ENCODE measurements around the gene PKIG. TPM values are rescaled to one million over a fixed set of nuclear protein-coding genes. Genes with fewer than 3 reads are reported as not detected.

PKIG gene
- total and polyA plus RNA-seq, 2 experiments from 2014 or later: 47.6 to 51.9 TPM

GRCh38 chr20:44664131-44664530, 81.8 kb downstream of the PKIG start:
- H3K79me2 ChIP-seq: no peaks in the 10 kb centered on the region
- no peak for DNase-seq (ENCODE audit: low spot score)
- H3K36me3 ChIP-seq (replicated peaks; ENCODE audit: insufficient read depth, low read depth): no peaks in the 10 kb centered on the region
- no peaks in the 10 kb centered on the region for H3K27me3 ChIP-seq
- no peak for TF ChIP-seq EZH2phosphoT487 (IDR thresholded peaks at IDR 0.05; ENCODE audit: low read depth, severe bottlenecking, unreplicated experiment)
- TF ChIP-seq EZH2 (IDR thresholded peaks at IDR 0.05; ENCODE audit: borderline replicate concordance): no peak
- no peak for TF ChIP-seq CTCF (IDR thresholded peaks at IDR 0.05; ENCODE audit: poor library complexity)
- no peak overlapping the region for H3K4me2 ChIP-seq
- H3K4me1 ChIP-seq (ENCODE audit: insufficient read depth): no peaks in the 10 kb centered on the region
- H3K9me3 ChIP-seq (ENCODE audit: low read depth): no peaks in the 10 kb centered on the region
- no peak overlapping the region for H3K27ac ChIP-seq
- H3K4me3 ChIP-seq: no peak overlapping the region
- no peaks in the 10 kb centered on the region for H4K20me1 ChIP-seq (ENCODE audit: insufficient read depth, poor library complexity, severe bottlenecking)
- no peaks in the 10 kb centered on the region for H3K9me2 ChIP-seq (replicated peaks; ENCODE audit: insufficient read depth)
- 81% methylated on average over 3 of the region's 3 CpGs for whole genome bisulfite sequencing (ENCODE audit: low lambda C conversion rate, missing lambda C conversion rate)
- H2AFZ ChIP-seq: no peak overlapping the region

GRCh38 chr20:44666066-44666465, 83.7 kb downstream of the PKIG start:
- no peaks in the 10 kb centered on the region for H3K9me2 ChIP-seq (replicated peaks; ENCODE audit: insufficient read depth)
- 91% methylated on average over 3 of the region's 3 CpGs for WGBS (ENCODE audit: low lambda C conversion rate, missing lambda C conversion rate)
- no peaks in the 10 kb centered on the region for H4K20me1 ChIP-seq (ENCODE audit: insufficient read depth, poor library complexity, severe bottlenecking)
- no peak overlapping the region for H3K27ac ChIP-seq
- H3K4me2 ChIP-seq: no peak overlapping the region
- no peaks in the 10 kb centered on the region for H3K79me2 ChIP-seq
- TF ChIP-seq EZH2 (IDR thresholded peaks at IDR 0.05; ENCODE audit: borderline replicate concordance) (no peak), EZH2phosphoT487 (IDR thresholded peaks at IDR 0.05; ENCODE audit: low read depth, severe bottlenecking, unreplicated experiment) (no peak), CTCF (IDR thresholded peaks at IDR 0.05; ENCODE audit: poor library complexity) (no peak)
- H3K4me1 ChIP-seq (ENCODE audit: insufficient read depth): no peaks in the 10 kb centered on the region
- DNase-seq (ENCODE audit: low spot score): no peak
- H3K9me3 ChIP-seq (ENCODE audit: low read depth): no peaks in the 10 kb centered on the region
- no peaks in the 10 kb centered on the region for H3K27me3 ChIP-seq
- H3K4me3 ChIP-seq: no peak overlapping the region
- H2AFZ ChIP-seq: no peak overlapping the region
- no peaks in the 10 kb centered on the region for H3K36me3 ChIP-seq (replicated peaks; ENCODE audit: insufficient read depth, low read depth)

Other genes with a start within 250 kb of the PKIG start
- 0.23 TPM in 1 of 2 replicates, not detected in the other for gene R3HDML, start 245.5 kb upstream of the PKIG start, total RNA-seq
- 0.21 TPM in 1 of 2 replicates, not detected in the other for gene R3HDML, start 245.5 kb upstream of the PKIG start, polyA plus RNA-seq
- gene HNF4A, start 226.9 kb upstream of the PKIG start, total RNA-seq: 66.7 and 88.0 TPM in 2 replicates
- 27.9 and 38.2 TPM in 2 replicates for gene HNF4A, start 226.9 kb upstream of the PKIG start, polyA plus RNA-seq
- gene TTPAL, start 106.7 kb upstream of the PKIG start, total RNA-seq: 11.9 and 12.9 TPM in 2 replicates
- gene TTPAL, start 106.7 kb upstream of the PKIG start, polyA plus RNA-seq: 10.3 and 14.7 TPM in 2 replicates
- gene SERINC3, start 60.5 kb upstream of the PKIG start, total RNA-seq: 80.0 and 96.9 TPM in 2 replicates
- gene SERINC3, start 60.5 kb upstream of the PKIG start, polyA plus RNA-seq: 119 and 128 TPM in 2 replicates
- gene ADA, start 69.1 kb downstream of the PKIG start, total RNA-seq: 10.4 and 15.5 TPM in 2 replicates
- 13.5 and 18.5 TPM in 2 replicates for gene ADA, start 69.1 kb downstream of the PKIG start, polyA plus RNA-seq
- 0.12 and 0.53 TPM in 2 replicates for gene CCN5, start 132.8 kb downstream of the PKIG start, total RNA-seq
- gene CCN5, start 132.8 kb downstream of the PKIG start, polyA plus RNA-seq: 0.82 TPM in 1 of 2 replicates, not detected in the other
- gene KCNK15, start 163.3 kb downstream of the PKIG start, total RNA-seq: 0.92 and 1.7 TPM in 2 replicates
- 3.1 and 4.3 TPM in 2 replicates for gene KCNK15, start 163.3 kb downstream of the PKIG start, polyA plus RNA-seq
- gene RIMS4, start 228.0 kb downstream of the PKIG start, total RNA-seq: 8.1 and 9.0 TPM in 2 replicates
- 4.9 and 5.1 TPM in 2 replicates for gene RIMS4, start 228.0 kb downstream of the PKIG start, polyA plus RNA-seq